CD4-positive, alpha-beta memory T cell (primary cell): ENCODE results near the gene PCYT2. TPM values are rescaled to one million over a fixed set of nuclear protein-coding genes. Genes with fewer than 3 reads are reported as not detected.
A peak's percentile ranks its signal among the peaks of the same experiment; 100 is the strongest.

Source experiments
- CTCF ChIA-PET: fragments of 350-600 bp; sonication (Branson Sonifier 250); formaldehyde crosslinking; loops from one replicate; lab custom pipeline; 2021; ENCODE audit warnings: inconsistent platforms; ENCODE audit not compliant: partially characterized antibody; lab: Charles Lee
- POLR2A ChIA-PET: fragments of 350-600 bp; sonication (Branson Sonifier 250); formaldehyde crosslinking; loops from one replicate; lab custom pipeline; 2021; ENCODE audit not compliant: partially characterized antibody; lab: Charles Lee
- DNase-seq, 5 donors: peaks; one replicate each; pipeline versions ENCODE4 v3.0.0 to v3.0.0-alpha.2; 2020 to 2022; ENCODE audit warnings: mixed read lengths in 1 of 5
- H3K27ac ChIP-seq: one replicate; pipeline ENCODE4 v1.7.0; 2013; ENCODE audit warnings: low read depth, low read length
- H3K27me3 ChIP-seq: 2 replicates; pipeline ENCODE4 v1.7.0; 2013; ENCODE audit warnings: mild to moderate bottlenecking, low read length, moderate library complexity; ENCODE audit not compliant: insufficient read depth
- H3K36me3 ChIP-seq: 2 replicates; pipeline ENCODE4 v1.7.0; 2013; ENCODE audit warnings: mild to moderate bottlenecking, low read length, moderate library complexity; ENCODE audit not compliant: insufficient read depth
- H3K4me1 ChIP-seq: 2 replicates; pipeline ENCODE4 v1.7.0; 2013; ENCODE audit warnings: mild to moderate bottlenecking, low read length, moderate library complexity; ENCODE audit not compliant: insufficient read depth
- H3K4me3 ChIP-seq, 2 donors: one replicate each; pipeline ENCODE4 v1.7.0; 2013; ENCODE audit warnings: low read length in 2 of 2, mild to moderate bottlenecking in 1 of 2
- H3K9me3 ChIP-seq, 2 donors: one replicate each; pipeline ENCODE4 v1.7.0; 2013; ENCODE audit warnings: low read length in 2 of 2, control low read depth in 1 of 2; ENCODE audit not compliant: control insufficient read depth in 1 of 2
- H3K27ac Mint-ChIP-seq, 7 donors: one replicate each; pipeline ENCODE4 v1.8.0; 2020 to 2021; ENCODE audit warnings: mixed read lengths in 7 of 7, mild to moderate bottlenecking in 6 of 7, inconsistent platforms in 3 of 7, moderate library complexity in 3 of 7
- H3K27me3 Mint-ChIP-seq, 2 donors: one replicate each; pipeline ENCODE4 v1.8.0; 2020 to 2021; ENCODE audit warnings: mixed read lengths in 2 of 2
- H3K36me3 Mint-ChIP-seq, 2 donors: one replicate each; pipeline ENCODE4 v1.8.0; 2020 to 2021; ENCODE audit warnings: mixed read lengths in 2 of 2, inconsistent platforms in 1 of 2, mild to moderate bottlenecking in 1 of 2
- H3K4me1 Mint-ChIP-seq, 4 donors: one replicate each; pipeline ENCODE4 v1.8.0; 2020 to 2021; ENCODE audit warnings: mixed read lengths in 4 of 4, mild to moderate bottlenecking in 1 of 4
- H3K4me3 Mint-ChIP-seq, 8 donors: one replicate each; pipeline ENCODE4 v1.8.0; 2020 to 2021; ENCODE audit warnings: mixed read lengths in 8 of 8, mild to moderate bottlenecking in 7 of 8, moderate library complexity in 6 of 8, inconsistent platforms in 3 of 8
- H3K9me3 Mint-ChIP-seq, 8 donors: one replicate each; pipeline ENCODE4 v1.8.0; 2020 to 2021; ENCODE audit warnings: mixed read lengths in 8 of 8, mild to moderate bottlenecking in 5 of 8, inconsistent platforms in 3 of 8, moderate library complexity in 1 of 8
- intact Hi-C: fragments of 100-400 bp; cut with micrococcal nuclease; formaldehyde crosslinking; loops from one replicate; pipeline ENCODE4 v1.15.1; 2023
- polyA plus RNA-seq, 2 donors: library from polyadenylated mRNA; unstranded; fragments of 300-500 nt; fragmentation: Illumina TruSeq; gene quantifications; one replicate each; pipeline ENCODE4 v1.2.3, GENCODE V29; 2021
- total RNA-seq, 2 experiments: library from RNA; stranded (reverse); gene quantifications; one replicate each; pipeline ENCODE4 v1.2.3, GENCODE V29; 2021

Gene PCYT2
- total and polyA plus RNA-seq, 4 experiments from 2014 or later, result 27.8 to 48.3 (median 36.9) TPM

- Mint-ChIP-seq H3K4me1 (peaks cover 0 to 7% (median 0%) of the 10 kb centered on the region in 4 donors), H3K27me3 (peaks cover 2 to 5% of the 10 kb centered on the region in 2 donors), H3K4me3 (no peak overlapping the region), H3K9me3 (no peaks in the 10 kb centered on the region), H3K27ac (no peak overlapping the region), H3K36me3 (no peaks in the 10 kb centered on the region)
- Histone ChIP-seq H3K27me3 (no peaks in the 10 kb centered on the region), H3K4me1 (peaks cover 7% of the 10 kb centered on the region), H3K9me3 (no peaks in the 10 kb centered on the region), H3K36me3 (no peaks in the 10 kb centered on the region), H3K4me3 (no peak overlapping the region), H3K27ac (no peak overlapping the region)
- POLR2A ChIA-PET, result no interaction called here
- intact Hi-C loops, result no loop called here
- DNase-seq, result no peak
- CTCF ChIA-PET, result interaction anchor here (1.4 kb wide), 1 partner anchor 18 kb away, joined by 3 read pairs; no protein-coding TSS in a partner anchor
Observed at GRCh38 chr17:81941484-81942166, 30.4 kb upstream of the PCYT2 start.

GRCh38 chr17:81940538-81941483 is 29.6 kb upstream of the PCYT2 start:
- Histone ChIP-seq H3K27me3 (no peaks in the 10 kb centered on the region), H3K4me1 (peaks cover 9% of the 10 kb centered on the region), H3K4me3 (no peak overlapping the region), H3K27ac (no peak overlapping the region), H3K9me3 (no peaks in the 10 kb centered on the region), H3K36me3 (no peaks in the 10 kb centered on the region)
- ChIA-PET CTCF (interaction anchor here (1.4 kb wide), 1 partner anchor 19 kb away, joined by 3 read pairs; no protein-coding TSS in a partner anchor), POLR2A (no interaction called here)
- Mint-ChIP-seq H3K4me1 (peaks cover 0 to 13% (median 1%) of the 10 kb centered on the region in 4 donors), H3K36me3 (no peaks in the 10 kb centered on the region), H3K4me3 (no peak overlapping the region), H3K9me3 (no peaks in the 10 kb centered on the region), H3K27ac (no peak overlapping the region), H3K27me3 (peaks cover 2 to 5% of the 10 kb centered on the region in 2 donors)
- intact Hi-C loops, result no loop called here
- DNase-seq, result no peak

- H3K4me3 ChIP-seq, result no peak overlapping the region
- Mint-ChIP-seq H3K9me3 (no peaks in the 10 kb centered on the region), H3K27me3 (peaks cover 2 to 5% of the 10 kb centered on the region in 2 donors), H3K4me3 (no peak overlapping the region), H3K27ac (no peak overlapping the region), H3K36me3 (no peaks in the 10 kb centered on the region), H3K4me1 (peaks cover 0 to 16% (median 3%) of the 10 kb centered on the region in 4 donors)
- POLR2A ChIA-PET, result no interaction called here
- intact Hi-C loops, result no loop called here
- no peaks in the 10 kb centered on the region for H3K36me3 ChIP-seq
- no peak for DNase-seq
- CTCF ChIA-PET, result no interaction called here
- no peak overlapping the region for H3K27ac ChIP-seq
- no peaks in the 10 kb centered on the region for H3K27me3 ChIP-seq
- H3K4me1 ChIP-seq, result peaks cover 9% of the 10 kb centered on the region
- no peaks in the 10 kb centered on the region for H3K9me3 ChIP-seq
Observed at GRCh38 chr17:81939881-81940385, 28.7 kb upstream of the PCYT2 start.

- Histone ChIP-seq H3K27me3 (no peaks in the 10 kb centered on the region), H3K27ac (no peak overlapping the region), H3K4me1 (peaks cover 9% of the 10 kb centered on the region), H3K4me3 (no peak overlapping the region), H3K36me3 (no peaks in the 10 kb centered on the region), H3K9me3 (no peaks in the 10 kb centered on the region)
- ChIA-PET POLR2A (no interaction called here), CTCF (no interaction called here)
- no peak overlapping the region for H3K27ac Mint-ChIP-seq
- no peaks in the 10 kb centered on the region for H3K36me3 Mint-ChIP-seq
- intact Hi-C loops, result no loop called here
- H3K27me3 Mint-ChIP-seq, result peaks cover 2 to 5% of the 10 kb centered on the region in 2 donors
- no peaks in the 10 kb centered on the region for H3K9me3 Mint-ChIP-seq
- peak overlapping the region in 1 of 8 donors; percentile 46 for H3K4me3 Mint-ChIP-seq
- peaks cover 0 to 16% (median 3%) of the 10 kb centered on the region in 4 donors for H3K4me1 Mint-ChIP-seq
- no peak for DNase-seq
Observed at GRCh38 chr17:81939218-81939617, 28.0 kb upstream of the PCYT2 start.

- H3K4me1 ChIP-seq, result peaks cover 9% of the 10 kb centered on the region
- H3K27ac ChIP-seq, result no peak overlapping the region
- H3K36me3 ChIP-seq, result no peaks in the 10 kb centered on the region
- peaks cover 0 to 16% (median 3%) of the 10 kb centered on the region in 4 donors for H3K4me1 Mint-ChIP-seq
- ChIA-PET POLR2A (interaction anchor here (3.3 kb wide), 1 partner anchor 9 kb away, joined by 17 read pairs; the partner anchor contains the start of gene MAFG), CTCF (no interaction called here)
- no peaks in the 10 kb centered on the region for H3K36me3 Mint-ChIP-seq
- intact Hi-C loops, result no loop called here
- no peaks in the 10 kb centered on the region for H3K27me3 ChIP-seq
- H3K4me3 Mint-ChIP-seq, result peak overlapping the region in 6 of 8 donors; percentile 29 to 64 (median 49)
- no peak for DNase-seq
- no peak overlapping the region for H3K4me3 ChIP-seq
- peak overlapping the region in 2 of 7 donors; percentile 74 to 78 for H3K27ac Mint-ChIP-seq
- H3K27me3 Mint-ChIP-seq, result peaks cover 5 to 11% of the 10 kb centered on the region in 2 donors
- no peaks in the 10 kb centered on the region for H3K9me3 ChIP-seq
- no peaks in the 10 kb centered on the region for H3K9me3 Mint-ChIP-seq
Observed at GRCh38 chr17:81935709-81936084, 24.5 kb upstream of the PCYT2 start.

GRCh38 chr17:81934850-81935708 is 23.9 kb upstream of the PCYT2 start:
- no peaks in the 10 kb centered on the region for H3K9me3 ChIP-seq
- no peaks in the 10 kb centered on the region for H3K27me3 ChIP-seq
- no peak overlapping the region for H3K27ac ChIP-seq
- no peak overlapping the region for H3K4me3 ChIP-seq
- peaks cover 0 to 16% (median 3%) of the 10 kb centered on the region in 4 donors for H3K4me1 Mint-ChIP-seq
- H3K4me1 ChIP-seq, result peaks cover 9% of the 10 kb centered on the region
- ChIA-PET CTCF (no interaction called here), POLR2A (interaction anchor here (1.3 kb wide), 1 partner anchor 9 kb away, joined by 3 read pairs; no protein-coding TSS in a partner anchor)
- H3K36me3 Mint-ChIP-seq, result no peaks in the 10 kb centered on the region
- no peaks in the 10 kb centered on the region for H3K36me3 ChIP-seq
- intact Hi-C loops, result no loop called here
- H3K27me3 Mint-ChIP-seq, result peaks cover 0 to 9% of the 10 kb centered on the region in 2 donors
- peak overlapping the region in 4 of 8 donors; percentile 29 to 64 (median 52) for H3K4me3 Mint-ChIP-seq
- no peak for DNase-seq
- H3K9me3 Mint-ChIP-seq, result no peaks in the 10 kb centered on the region
- no peak overlapping the region for H3K27ac Mint-ChIP-seq
